H4 (cell line): Measurements from ENCODE around the gene DUSP15. TPM values are rescaled to one million over a fixed set of nuclear protein-coding genes. Genes with fewer than 3 reads are reported as not detected.
"Not testable (repeated sequence)": the region's sequence is repeated elsewhere in the genome, so short reads cannot be mapped to it uniquely, and the experiment has no call there.

Source experiments
- DNase-seq: peaks from one replicate; pipeline ENCODE4 v3.0.0-alpha.2; 2015; ENCODE audit warnings: low spot score
- total RNA-seq: library from RNA; depleted of rRNA; stranded (reverse); fragments of >200 nt; shearing (Covaris generic); gene quantifications from 2 replicates; pipeline ENCODE4 v1.2.3, GENCODE V29; 2014

DUSP15 gene
- total RNA-seq, 1 experiment from 2014 or later = 7.5 TPM

DNA sequence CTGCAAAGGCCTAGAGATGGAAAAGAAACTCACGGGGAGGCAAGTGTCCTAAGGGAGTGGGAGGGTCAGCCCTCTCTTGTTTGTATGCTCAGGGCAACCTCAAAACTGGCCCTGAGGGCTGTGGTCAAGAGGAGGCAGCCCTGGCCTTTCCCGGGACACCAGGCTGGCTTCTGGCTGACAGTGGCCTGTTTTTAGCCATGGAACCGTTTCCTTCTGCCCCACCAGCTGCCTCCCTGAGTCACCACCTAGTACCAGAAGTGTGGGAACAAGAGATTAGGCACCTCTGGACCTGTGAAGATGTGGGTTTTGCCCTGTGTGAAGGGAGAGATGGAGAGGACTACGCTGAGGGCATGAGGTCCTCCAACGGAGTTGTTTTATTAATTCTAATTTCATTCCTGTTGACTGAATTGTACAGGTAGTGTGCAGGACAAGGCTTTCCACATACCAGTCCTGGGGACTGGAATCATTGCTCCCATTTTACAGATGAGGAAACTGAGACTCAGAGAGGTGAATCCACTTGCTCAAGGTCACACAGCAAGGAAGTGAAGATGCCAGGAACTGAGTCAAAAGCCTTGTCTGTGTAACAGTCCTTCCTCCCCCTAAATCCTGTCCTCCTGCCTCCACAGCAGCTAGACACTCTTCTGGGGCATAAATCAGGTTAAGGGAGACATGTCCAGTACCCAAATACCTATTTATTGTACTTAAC, 30.4 kb downstream of the DUSP15 start:
- DNase-seq = no peak

GRCh38 chr20:31838646-31839292, 31.6 kb downstream of the DUSP15 start:
- DNase-seq = peak; percentile 49

- no peak for DNase-seq
Measured at GRCh38 chr20:31837896-31838397, 32.4 kb downstream of the DUSP15 start.

- peak; percentile 72 for DNase-seq
Measured at GRCh38 chr20:31836853-31837608, 33.3 kb downstream of the DUSP15 start.

GRCh38 chr20:31835977-31836852, 34.1 kb downstream of the DUSP15 start:
- DNase-seq = peak; percentile 94

- DNase-seq = no peak
Measured at GRCh38 chr20:31835554-31835953, 34.8 kb downstream of the DUSP15 start.

- no peak for DNase-seq
Measured at GRCh38 chr20:31833931-31834521, 36.3 kb downstream of the DUSP15 start.

DNA sequence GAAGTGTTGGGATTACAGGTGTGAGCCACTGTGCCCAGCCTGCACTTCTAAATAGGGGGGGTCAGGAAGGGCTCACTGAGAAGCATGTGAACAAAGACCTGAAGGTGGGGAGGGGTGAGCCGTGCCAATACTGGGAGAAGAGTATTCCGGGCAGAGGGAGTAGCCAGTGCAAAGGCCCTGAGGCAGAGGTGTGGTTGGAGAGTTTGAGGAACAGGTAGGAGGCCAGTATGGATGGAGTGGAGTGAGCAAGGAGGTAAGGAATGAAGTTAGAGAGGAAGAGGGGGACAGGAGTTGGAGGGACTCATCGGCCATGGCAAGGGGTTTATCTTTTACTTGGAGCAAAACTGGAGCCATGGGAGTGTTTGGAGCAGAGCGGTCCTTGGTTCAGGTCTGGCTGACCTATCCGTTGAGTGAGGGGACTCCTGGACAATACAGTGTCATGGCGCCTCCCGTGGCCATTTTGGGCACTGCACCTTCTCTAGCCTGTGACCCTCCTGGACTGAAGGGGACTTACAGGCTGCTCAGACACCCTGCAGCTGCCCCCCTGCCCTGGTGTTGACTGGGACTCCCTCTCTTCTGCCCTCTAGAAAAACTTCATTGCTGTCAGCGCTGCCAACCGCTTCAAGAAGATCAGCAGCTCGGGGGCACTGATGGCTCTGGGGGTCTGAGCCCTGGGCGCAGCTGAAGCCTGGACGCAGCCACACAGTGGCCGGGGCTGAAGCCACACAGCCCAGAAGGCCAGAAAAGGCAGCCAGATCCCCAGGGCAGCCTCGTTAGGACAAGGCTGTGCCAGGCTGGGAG, 37.0 kb downstream of the DUSP15 start:
- no peak for DNase-seq

DNA sequence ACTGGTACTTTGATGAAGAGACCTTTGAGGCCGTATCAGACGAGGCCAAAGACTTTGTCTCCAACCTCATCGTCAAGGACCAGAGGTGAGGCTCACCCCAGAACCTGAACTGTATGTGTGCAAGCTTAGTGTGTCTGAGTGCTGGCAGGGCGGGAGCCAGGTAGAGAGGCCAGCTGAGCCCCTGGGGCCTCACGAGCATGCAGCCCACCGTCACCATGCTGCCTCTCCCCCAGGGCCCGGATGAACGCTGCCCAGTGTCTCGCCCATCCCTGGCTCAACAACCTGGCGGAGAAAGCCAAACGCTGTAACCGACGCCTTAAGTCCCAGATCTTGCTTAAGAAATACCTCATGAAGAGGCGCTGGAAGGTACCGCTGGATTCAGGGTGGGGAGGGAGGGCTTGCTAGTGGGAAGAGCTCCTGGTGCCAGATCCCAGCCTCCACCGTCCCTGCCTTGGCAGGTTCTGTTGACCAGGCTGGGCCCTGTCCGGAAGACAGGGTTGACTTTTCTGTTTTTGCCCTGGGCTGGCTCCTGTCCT, 38.5 kb downstream of the DUSP15 start:
- DNase-seq = no peak

- no peak for DNase-seq
Measured at GRCh38 chr20:31831211-31831610, 39.1 kb downstream of the DUSP15 start.

GRCh38 chr20:31830406-31830981, 39.8 kb downstream of the DUSP15 start:
- no peak for DNase-seq

GRCh38 chr20:31829731-31830130, 40.6 kb downstream of the DUSP15 start:
- DNase-seq = no peak

DNA sequence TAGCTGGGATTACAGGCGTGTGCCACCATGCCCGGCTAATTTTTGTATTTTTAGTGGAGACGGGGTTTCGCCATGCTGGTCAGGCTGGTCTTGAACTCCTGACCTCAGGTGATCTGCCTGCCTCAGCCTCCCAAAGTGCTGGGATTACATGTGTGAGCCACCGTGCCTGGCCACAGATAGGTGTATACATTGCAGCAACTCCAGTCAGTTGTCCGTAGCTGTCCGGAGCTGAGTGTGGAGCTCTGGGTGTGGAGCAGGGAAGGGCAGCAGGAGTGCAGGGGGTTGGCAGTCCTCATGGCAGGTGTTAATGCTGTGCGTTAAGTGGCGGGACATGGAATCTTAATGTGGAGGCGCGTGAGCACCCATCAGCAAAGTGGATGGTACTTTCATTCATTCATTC, 42.3 kb downstream of the DUSP15 start:
- DNase-seq = not testable (repeated sequence)

DNA sequence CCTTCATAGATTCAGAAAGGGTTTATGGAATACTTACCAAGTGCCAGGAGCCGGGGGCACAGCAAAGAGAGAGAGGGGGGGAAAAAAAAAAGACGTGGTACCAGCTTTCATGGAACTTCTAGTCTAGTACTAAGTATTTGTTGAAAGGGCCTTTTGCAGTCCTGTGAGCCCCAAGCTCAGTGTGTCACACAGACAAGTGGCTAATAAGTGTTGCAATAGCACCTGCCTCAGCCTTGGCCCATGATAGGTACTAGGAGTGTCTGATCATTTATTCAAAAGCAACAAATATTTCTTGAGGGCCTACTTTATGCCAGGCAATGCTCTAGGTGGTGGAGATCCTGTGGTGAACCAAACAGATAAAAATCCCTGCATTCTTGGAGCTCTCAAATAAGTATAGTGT, 43.3 kb downstream of the DUSP15 start:
- no peak for DNase-seq

DNA sequence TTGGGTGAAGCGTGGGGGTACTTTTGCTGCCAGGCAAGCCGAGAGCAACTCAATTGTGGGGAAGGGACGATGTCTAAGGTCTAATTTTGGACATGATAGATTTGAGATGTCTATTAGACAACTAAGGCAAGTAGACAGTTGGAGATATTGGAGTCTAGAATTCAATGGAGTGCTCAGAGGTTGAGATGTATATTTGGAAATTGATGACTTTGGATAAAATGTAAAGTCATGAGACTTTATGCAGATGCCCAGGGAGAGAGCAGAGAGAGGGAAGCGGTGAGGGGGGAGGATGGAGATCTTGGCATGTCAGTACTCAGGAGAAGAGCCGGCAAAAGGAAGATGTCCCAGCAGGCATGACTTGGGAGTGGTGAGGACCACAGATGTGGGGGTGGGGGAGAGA, 44.3 kb downstream of the DUSP15 start:
- no peak for DNase-seq

DNA sequence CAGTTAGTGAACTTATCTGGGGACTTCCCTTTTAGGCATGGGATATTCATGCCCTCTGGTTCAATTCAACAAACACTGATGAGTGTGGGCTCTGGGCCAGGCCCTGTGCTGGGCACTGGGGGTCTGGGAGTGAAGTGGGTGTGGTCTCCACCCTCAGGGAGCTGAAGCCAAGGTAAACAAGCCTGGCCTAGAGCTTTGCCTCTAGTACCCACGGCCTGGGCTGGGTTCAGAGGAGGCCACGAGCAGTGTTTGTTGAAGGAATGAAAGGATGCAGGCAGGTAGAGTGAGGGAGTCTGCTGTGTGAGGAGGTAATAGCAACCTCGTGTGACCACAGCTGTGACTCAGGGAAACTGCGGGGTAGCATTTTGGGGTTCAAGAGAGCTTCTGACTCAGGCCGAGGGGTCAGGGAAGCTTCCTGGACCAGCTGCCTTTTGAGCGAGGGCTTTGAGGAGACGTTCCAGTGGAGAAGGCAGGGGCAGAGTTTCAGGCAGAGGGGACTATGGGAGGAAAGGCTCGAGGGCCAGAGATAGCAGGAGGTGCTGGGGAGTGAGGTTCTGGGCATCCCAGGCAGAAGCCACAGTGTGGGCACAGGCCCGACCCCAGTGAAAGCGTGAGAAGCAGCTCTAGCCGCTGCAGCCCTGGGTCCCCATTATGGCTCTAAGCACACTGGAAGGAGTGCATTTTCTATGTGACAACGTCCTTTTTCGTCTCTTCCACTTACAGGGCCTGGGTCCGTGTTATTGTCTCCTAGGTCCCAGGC, 45.6 kb downstream of the DUSP15 start:
- no peak for DNase-seq

- DNase-seq = no peak
Measured at GRCh38 chr20:31824125-31824485, 46.2 kb downstream of the DUSP15 start.

DNA sequence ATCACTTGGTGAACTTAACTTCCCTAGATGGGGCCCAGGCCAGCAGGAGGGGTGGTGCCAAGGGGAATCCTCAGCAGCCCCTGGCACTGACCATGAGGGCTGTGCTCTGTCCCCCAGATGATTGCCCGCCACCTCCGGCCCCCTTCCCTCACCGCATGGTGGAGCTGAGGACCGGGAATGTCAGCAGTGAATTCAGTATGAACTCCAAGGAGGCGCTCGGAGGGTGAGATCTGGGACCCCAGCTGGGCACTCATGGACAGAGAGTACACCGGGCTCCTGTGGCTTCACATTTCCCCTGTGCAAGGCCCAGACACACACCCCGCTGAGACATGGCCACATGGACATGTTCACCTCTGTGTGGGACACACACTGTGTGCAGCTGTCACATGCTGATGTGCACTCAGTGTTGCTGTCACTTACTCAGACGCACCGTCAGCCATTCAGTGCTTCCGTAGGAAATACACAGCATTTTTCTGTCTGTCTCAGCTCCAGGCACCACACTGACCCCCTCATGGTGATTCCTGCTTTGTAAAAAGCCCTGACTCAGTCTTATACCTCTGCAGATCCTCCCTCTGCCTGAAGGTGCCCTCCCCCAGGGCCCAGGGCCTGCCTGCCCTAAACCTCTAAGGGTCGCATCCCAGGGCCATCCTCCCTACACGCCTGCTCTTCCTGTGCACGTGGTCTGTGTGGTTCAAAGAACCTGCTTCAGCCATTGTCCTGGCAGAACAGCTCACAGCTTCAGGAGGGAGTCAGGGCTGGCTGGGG, 46.8 kb downstream of the DUSP15 start:
- DNase-seq = no peak
